HCT116 (cell line): ENCODE data around the gene PXYLP1.

Experiments
- ATF3 ChIP-seq: IDR thresholded peaks from 2 replicates; pipeline ENCODE4 v1.6.1; 2012
- CEBPB ChIP-seq: IDR thresholded peaks from 2 replicates; pipeline ENCODE4 v1.6.1; 2012; ENCODE audit warnings: low read depth
- CTCF ChIP-seq, 3 experiments: fragments of 200-600 bp in 1 of 3; sonication (generic) in 1 of 3; IDR thresholded peaks in 2 of 3; conservative IDR thresholded peaks in 1 of 3; 2 replicates each; pipeline ENCODE4 v1.5.1; 2012 to 2017; ENCODE audit warnings: low read depth in 2 of 3, low read length in 2 of 3, antibody characterized with exemption in 1 of 3, borderline replicate concordance in 1 of 3, control low read depth in 1 of 3, mild to moderate bottlenecking in 1 of 3, mixed read lengths in 1 of 3, mixed run types in 1 of 3, moderate library complexity in 1 of 3; ENCODE audit not compliant: insufficient read depth in 1 of 3
- ELF1 ChIP-seq: IDR thresholded peaks from 2 replicates; pipeline ENCODE4 v1.6.1; 2012; ENCODE audit warnings: low read depth, borderline replicate concordance
- EZH2 ChIP-seq: fragments of 200-600 bp; sonication (generic); IDR thresholded peaks from 2 replicates; pipeline ENCODE4 v1.6.1; 2017; ENCODE audit warnings: antibody characterized with exemption, mixed run types
- EZH2phosphoT487 ChIP-seq: fragments of 200-600 bp; IDR thresholded peaks from 2 replicates; pipeline ENCODE4 v1.6.1; 2018; ENCODE audit warnings: antibody characterized with exemption, borderline replicate concordance
- MAX ChIP-seq: IDR thresholded peaks from 2 replicates; pipeline ENCODE4 v1.6.1; 2012
- POLR2A ChIP-seq: IDR thresholded peaks from 2 replicates; pipeline ENCODE4 v1.7.0; 2011; ENCODE audit warnings: borderline replicate concordance; ENCODE audit not compliant: insufficient read depth, insufficient read length; ENCODE audit errors: extremely low read depth
- POLR2AphosphoS5 ChIP-seq: IDR thresholded peaks from 2 replicates; pipeline ENCODE4 v1.6.1; 2011; ENCODE audit warnings: mild to moderate bottlenecking, low read depth, low read length, moderate library complexity
- RAD21 ChIP-seq: IDR thresholded peaks from 2 replicates; pipeline ENCODE4 v1.6.1; 2012; ENCODE audit warnings: low read depth, mild to moderate bottlenecking
- YY1 ChIP-seq: IDR thresholded peaks from 2 replicates; pipeline ENCODE4 v1.6.1; 2011; ENCODE audit warnings: low read length, low read depth, moderate library complexity, mild to moderate bottlenecking; ENCODE audit not compliant: insufficient replicate concordance; ENCODE audit errors: extremely low read depth
- ZBTB33 ChIP-seq: IDR thresholded peaks from 2 replicates; pipeline ENCODE4 v1.6.1; 2011; ENCODE audit warnings: mild to moderate bottlenecking, low read length, moderate library complexity; ENCODE audit not compliant: insufficient replicate concordance; ENCODE audit errors: extremely low read depth
- ZFX ChIP-seq: fragments of 450-650 bp; IDR thresholded peaks from 2 replicates; pipeline ENCODE4 v1.6.1; 2017
- ZNF274 ChIP-seq: fragments of 200-500 bp; sonication (Bioruptor generic); IDR thresholded peaks from 2 replicates; pipeline ENCODE4 v1.6.1; 2014; ENCODE audit warnings: mild to moderate bottlenecking, low read depth, low read length, inconsistent platforms

GRCh38 chr3:141337523-141337854 is 105.9 kb downstream of the PXYLP1 start:
- no peak for TF ChIP-seq POLR2A
- no peak for TF ChIP-seq CTCF (IDR thresholded peaks at IDR 0.05 in 2 of 3, conservative IDR thresholded peaks at IDR 0.05 in 1 of 3; ENCODE audit: borderline replicate concordance in 1 of 3, insufficient read depth in 1 of 3, low read depth in 2 of 3, low read length in 2 of 3)
- no peak for TF ChIP-seq ZNF274
- no peak for TF ChIP-seq YY1
- TF ChIP-seq POLR2AphosphoS5: no peak
- TF ChIP-seq RAD21: no peak
- TF ChIP-seq ZFX: no peak
- TF ChIP-seq ATF3: no peak
- TF ChIP-seq EZH2phosphoT487: no peak
- TF ChIP-seq EZH2: no peak
- TF ChIP-seq MAX: no peak
- TF ChIP-seq CEBPB: no peak
- no peak for TF ChIP-seq ZBTB33
- TF ChIP-seq ELF1: no peak
